ENCODE results near the gene POLR2B.
"Not testable (repeated sequence)": the region's sequence is repeated elsewhere in the genome, so short reads cannot be mapped to it uniquely, and the experiment has no call there.

The POLR2B gene

DNA sequence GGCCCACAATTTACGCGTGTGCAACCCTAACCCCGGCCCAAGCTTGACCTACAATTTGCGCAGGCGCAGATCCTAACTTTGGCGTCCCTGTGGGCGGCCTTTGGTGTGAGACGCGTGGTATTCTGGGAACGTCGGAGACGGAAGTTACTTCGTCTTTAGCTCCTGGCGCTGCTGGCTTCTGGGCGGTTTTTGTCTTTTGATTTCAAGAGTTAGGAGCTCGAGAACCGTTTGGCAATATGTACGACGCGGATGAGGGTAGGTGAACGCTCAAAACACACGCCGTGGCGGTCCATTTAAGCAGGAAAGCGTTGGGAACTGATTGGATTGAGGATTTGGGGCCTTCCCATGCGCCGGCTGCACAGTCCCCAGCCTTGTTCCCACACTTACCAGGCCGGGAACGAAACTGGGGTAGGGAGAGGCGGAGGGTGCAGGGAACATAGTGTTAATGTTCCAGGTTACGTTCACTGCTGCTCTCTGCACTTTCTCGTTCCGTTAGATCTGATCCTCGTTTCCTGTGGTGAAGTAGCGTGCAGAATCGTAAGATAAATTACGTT, at the start of gene POLR2B:
Gene POLR2B, plus strand, starts transcription at position 147 of the 554 bp plus-strand sequence. Its CDS starts 90 bp downstream, at position 237.
- Mint-ChIP-seq H3K9me3 (no peaks in the 10 kb centered on the region), H3K27ac (peak within 1 kb of the TSS; percentile 98), H3K4me1 (peaks cover 32% of the 10 kb centered on the region), H3K27me3 (no peaks in the 10 kb centered on the region), H3K36me3 (peaks cover 11% of the 10 kb centered on the region), H3K4me3 (peak within 1 kb of the TSS; percentile 96)
- ATAC-seq (ENCODE audit: low read depth) (peak; percentile 51), DNase-seq (ENCODE audit: low spot score in 2 of 2) (peak; percentile 72 to 73)

DNA sequence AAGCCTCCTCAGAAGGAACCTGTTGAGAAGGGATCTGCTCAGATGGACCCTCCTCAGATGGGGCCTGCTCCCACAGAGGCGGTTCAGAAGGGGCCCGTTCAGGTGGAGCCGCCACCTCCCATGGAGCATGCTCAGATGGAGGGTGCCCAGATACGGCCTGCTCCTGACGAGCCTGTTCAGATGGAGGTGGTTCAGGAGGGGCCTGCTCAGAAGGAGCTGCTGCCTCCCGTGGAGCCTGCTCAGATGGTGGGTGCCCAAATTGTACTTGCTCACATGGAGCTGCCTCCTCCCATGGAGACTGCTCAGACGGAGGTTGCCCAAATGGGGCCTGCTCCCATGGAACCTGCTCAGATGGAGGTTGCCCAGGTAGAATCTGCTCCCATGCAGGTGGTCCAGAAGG, 48.1 kb upstream of the POLR2B start:
- Mint-ChIP-seq H3K36me3 (peaks cover 27% of the 10 kb centered on the region), H3K4me1 (peaks cover 5% of the 10 kb centered on the region), H3K27ac (no peak overlapping the region), H3K27me3 (no peaks in the 10 kb centered on the region), H3K4me3 (no peak overlapping the region), H3K9me3 (no peaks in the 10 kb centered on the region)
- no peak for DNase-seq (ENCODE audit: low spot score in 2 of 2)
- no peak for ATAC-seq (ENCODE audit: low read depth)

DNA sequence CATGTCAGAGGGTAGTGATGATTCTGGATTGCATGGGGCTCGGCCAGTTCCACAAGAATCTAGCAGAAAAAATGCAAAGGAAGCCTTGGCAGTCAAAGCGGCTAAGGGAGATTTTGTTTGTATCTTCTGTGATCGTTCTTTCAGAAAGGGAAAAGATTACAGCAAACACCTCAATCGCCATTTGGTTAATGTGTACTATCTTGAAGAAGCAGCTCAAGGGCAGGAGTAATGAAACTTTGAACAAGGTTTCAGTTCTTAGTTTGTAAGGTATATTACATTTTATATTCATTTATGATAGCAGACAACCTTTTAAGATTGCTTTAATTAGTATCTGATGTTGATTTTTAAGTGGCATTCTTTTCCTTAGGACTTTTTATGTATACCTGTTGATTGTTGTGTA, 46.8 kb upstream of the POLR2B start:
- H3K27me3 Mint-ChIP-seq, result no peaks in the 10 kb centered on the region
- no peak overlapping the region for H3K4me3 Mint-ChIP-seq
- no peak for ATAC-seq (ENCODE audit: low read depth)
- peaks cover 5% of the 10 kb centered on the region for H3K4me1 Mint-ChIP-seq
- H3K27ac Mint-ChIP-seq, result peak overlapping the region; percentile 55
- no peaks in the 10 kb centered on the region for H3K9me3 Mint-ChIP-seq
- no peak for DNase-seq (ENCODE audit: low spot score in 2 of 2)
- H3K36me3 Mint-ChIP-seq, result peaks cover 25% of the 10 kb centered on the region

GRCh38 chr4:56937262-56937661, 41.4 kb upstream of the POLR2B start:
- ATAC-seq (ENCODE audit: low read depth), result no peak
- H3K4me1 Mint-ChIP-seq, result peaks cover 2% of the 10 kb centered on the region
- no peaks in the 10 kb centered on the region for H3K27me3 Mint-ChIP-seq
- no peaks in the 10 kb centered on the region for H3K9me3 Mint-ChIP-seq
- H3K27ac Mint-ChIP-seq, result peak overlapping the region; percentile 3
- H3K36me3 Mint-ChIP-seq, result peaks cover 19% of the 10 kb centered on the region
- DNase-seq (ENCODE audit: low spot score in 2 of 2), result no peak
- H3K4me3 Mint-ChIP-seq, result no peak overlapping the region

- not testable (repeated sequence) for H3K4me1 Mint-ChIP-seq; H3K4me3 Mint-ChIP-seq; ATAC-seq (ENCODE audit: low read depth); H3K27me3 Mint-ChIP-seq; H3K27ac Mint-ChIP-seq; DNase-seq (ENCODE audit: low spot score in 2 of 2); H3K9me3 Mint-ChIP-seq
- peaks cover 17% of the 10 kb centered on the region for H3K36me3 Mint-ChIP-seq
These were observed 38.9 kb upstream of the POLR2B start for GRCh38 chr4:56939826-56940225.

DNA sequence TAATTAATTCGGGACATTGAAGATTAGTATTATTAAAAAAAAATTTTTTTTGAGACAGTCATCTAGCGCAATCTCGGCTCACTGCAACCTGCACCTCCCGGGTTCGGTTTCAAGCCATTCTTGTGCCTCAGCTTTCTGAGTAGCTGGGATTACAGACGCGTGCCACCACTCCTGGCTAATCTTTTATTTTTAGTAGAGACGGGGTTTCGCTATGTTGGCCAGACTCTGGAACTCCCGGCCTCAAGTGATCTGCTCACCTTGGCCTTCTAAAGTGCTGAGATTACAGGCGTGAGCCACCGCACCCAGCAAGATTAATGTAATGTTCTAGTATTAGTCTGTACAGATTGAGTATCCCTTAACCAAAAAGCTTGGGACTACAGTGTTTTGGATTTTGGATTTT, 38.3 kb upstream of the POLR2B start:
- Mint-ChIP-seq H3K27ac (no peak overlapping the region), H3K4me3 (no peak overlapping the region), H3K4me1 (no peaks in the 10 kb centered on the region), H3K27me3 (no peaks in the 10 kb centered on the region), H3K9me3 (no peaks in the 10 kb centered on the region), H3K36me3 (peaks cover 17% of the 10 kb centered on the region)
- no peak for ATAC-seq (ENCODE audit: low read depth)
- no peak for DNase-seq (ENCODE audit: low spot score in 2 of 2)

DNA sequence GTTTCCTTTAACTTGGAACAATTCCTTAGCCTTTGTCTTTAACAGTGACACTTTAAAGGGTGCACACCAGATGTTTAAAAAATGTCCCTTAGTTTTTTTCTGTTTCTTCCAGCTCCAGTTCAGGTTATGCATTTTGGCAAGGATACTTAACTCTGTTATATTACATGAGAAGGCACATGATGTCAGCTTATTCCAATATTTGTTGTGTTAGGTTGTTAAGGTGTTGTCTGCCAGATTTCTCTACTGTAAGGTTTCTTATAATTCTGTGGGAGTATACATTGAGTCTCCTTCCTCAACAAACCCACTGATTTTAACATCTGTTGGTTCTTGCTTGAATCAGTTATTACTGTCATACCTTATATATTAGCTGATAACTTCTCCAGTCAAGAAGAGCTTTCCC, 37.7 kb upstream of the POLR2B start:
- peaks cover 17% of the 10 kb centered on the region for H3K36me3 Mint-ChIP-seq
- H3K4me1 Mint-ChIP-seq, result no peaks in the 10 kb centered on the region
- no peak for ATAC-seq (ENCODE audit: low read depth)
- no peaks in the 10 kb centered on the region for H3K27me3 Mint-ChIP-seq
- no peak for DNase-seq (ENCODE audit: low spot score in 2 of 2)
- peak overlapping the region; percentile 35 for H3K27ac Mint-ChIP-seq
- no peak overlapping the region for H3K4me3 Mint-ChIP-seq
- H3K9me3 Mint-ChIP-seq, result no peaks in the 10 kb centered on the region

DNA sequence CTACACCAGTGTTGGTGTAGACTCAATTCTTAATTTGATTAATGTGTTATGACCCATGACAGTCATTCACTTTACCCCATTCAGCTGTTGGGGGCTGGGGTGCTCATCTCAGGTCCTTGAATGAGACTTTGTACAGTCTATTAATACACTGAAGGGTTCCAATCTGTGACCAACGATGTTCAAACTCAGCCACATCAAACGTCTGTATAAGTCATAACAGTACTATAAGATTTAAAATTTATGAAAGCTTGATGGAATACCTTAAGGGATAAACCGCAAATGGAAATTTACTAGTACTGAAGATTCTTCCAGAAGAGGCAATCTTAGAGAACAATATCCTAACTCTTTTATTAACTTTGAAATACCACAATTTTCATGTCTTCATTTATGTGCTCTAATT, 37.3 kb upstream of the POLR2B start:
- Mint-ChIP-seq H3K9me3 (no peaks in the 10 kb centered on the region), H3K27me3 (no peaks in the 10 kb centered on the region), H3K36me3 (peaks cover 17% of the 10 kb centered on the region), H3K4me1 (no peaks in the 10 kb centered on the region), H3K27ac (peak overlapping the region; percentile 35), H3K4me3 (no peak overlapping the region)
- ATAC-seq (ENCODE audit: low read depth) (no peak), DNase-seq (ENCODE audit: low spot score in 2 of 2) (no peak)

- Mint-ChIP-seq H3K9me3 (no peaks in the 10 kb centered on the region), H3K36me3 (no peaks in the 10 kb centered on the region), H3K27ac (no peak overlapping the region), H3K27me3 (no peaks in the 10 kb centered on the region), H3K4me1 (no peaks in the 10 kb centered on the region), H3K4me3 (no peak overlapping the region)
- DNase-seq (ENCODE audit: low spot score in 2 of 2) (no peak), ATAC-seq (ENCODE audit: low read depth) (no peak)
These were observed 24.8 kb upstream of the POLR2B start for GRCh38 chr4:56953680-56954520.

- no peaks in the 10 kb centered on the region for H3K4me1 Mint-ChIP-seq
These were observed 20.6 kb upstream of the POLR2B start for GRCh38 chr4:56958111-56958517.

DNA sequence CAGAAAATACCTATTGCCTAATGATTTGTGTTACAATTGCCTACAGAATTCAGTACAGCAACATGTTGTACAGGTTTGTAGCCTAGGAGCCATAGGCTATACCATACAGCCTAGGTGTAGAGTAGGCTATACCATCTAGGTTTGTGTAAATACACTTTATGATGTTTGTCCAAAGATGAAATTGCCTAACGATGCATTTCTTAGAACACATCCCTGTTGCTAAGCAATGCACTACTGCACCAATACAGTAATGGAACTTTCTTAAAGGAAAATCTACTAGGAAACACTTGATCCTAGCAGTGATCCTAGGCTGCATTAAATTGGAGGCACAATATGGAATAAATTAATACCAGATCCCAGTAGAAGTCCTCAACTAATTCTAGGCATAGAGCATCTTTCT, 19.6 kb upstream of the POLR2B start:
- Mint-ChIP-seq H3K27me3 (no peaks in the 10 kb centered on the region), H3K27ac (no peak overlapping the region), H3K36me3 (peaks cover 6% of the 10 kb centered on the region), H3K9me3 (no peaks in the 10 kb centered on the region), H3K4me1 (no peaks in the 10 kb centered on the region), H3K4me3 (no peak overlapping the region)
- DNase-seq (ENCODE audit: low spot score in 2 of 2), result no peak
- ATAC-seq (ENCODE audit: low read depth), result no peak

More at GRCh38 chr4:56958111-56958517, 20.6 kb upstream of the POLR2B start:
- no peak for DNase-seq (ENCODE audit: low spot score in 2 of 2)
- Mint-ChIP-seq H3K36me3 (peaks cover 6% of the 10 kb centered on the region), H3K27me3 (no peaks in the 10 kb centered on the region), H3K27ac (no peak overlapping the region), H3K4me3 (no peak overlapping the region), H3K9me3 (no peaks in the 10 kb centered on the region)
- ATAC-seq (ENCODE audit: low read depth), result no peak

DNA sequence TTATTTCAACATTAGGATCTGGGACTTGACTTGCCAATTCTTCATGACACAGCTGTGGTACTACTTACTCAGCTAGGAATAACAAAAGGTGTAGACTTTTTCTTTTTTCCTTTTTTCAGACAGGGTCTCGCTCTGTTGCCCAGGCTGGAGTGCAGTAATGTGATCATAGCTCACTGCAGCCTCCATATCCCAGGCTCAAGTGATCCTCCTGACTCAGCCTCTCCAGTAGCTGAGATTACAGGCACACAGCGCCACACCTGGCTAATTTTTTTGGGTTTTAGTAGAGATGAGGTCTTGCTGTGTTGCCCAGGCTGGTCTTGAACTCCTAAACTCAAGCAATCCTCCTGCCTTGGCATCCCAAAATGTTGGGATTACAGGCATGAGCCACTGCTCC, 17.6 kb upstream of the POLR2B start:
- ATAC-seq (ENCODE audit: low read depth) (no peak), DNase-seq (ENCODE audit: low spot score in 2 of 2) (no peak)
- no peak overlapping the region for H3K27ac Mint-ChIP-seq
- no peaks in the 10 kb centered on the region for H3K27me3 Mint-ChIP-seq
- no peaks in the 10 kb centered on the region for H3K9me3 Mint-ChIP-seq
- H3K4me1 Mint-ChIP-seq, result no peaks in the 10 kb centered on the region
- no peak overlapping the region for H3K4me3 Mint-ChIP-seq
- H3K36me3 Mint-ChIP-seq, result peaks cover 12% of the 10 kb centered on the region

DNA sequence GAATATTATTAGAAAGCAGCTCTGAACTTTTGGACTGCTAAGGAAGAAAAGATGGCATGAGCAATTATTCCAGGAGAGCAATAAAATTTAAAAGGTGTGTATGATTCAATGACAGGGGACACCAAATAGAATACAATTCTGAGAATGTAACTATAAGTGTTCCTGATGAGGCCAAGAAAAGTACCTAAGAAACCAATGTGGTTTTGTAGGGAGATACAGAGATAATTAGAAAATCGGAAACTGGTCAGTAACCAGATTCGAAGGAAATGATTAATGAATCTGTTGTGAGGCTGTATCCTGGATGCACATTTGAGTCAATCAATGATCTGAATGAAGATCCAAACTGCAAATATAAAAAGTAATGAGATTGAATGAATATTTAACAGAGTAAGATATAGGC, 7.3 kb upstream of the POLR2B start:
- no peak overlapping the region for H3K27ac Mint-ChIP-seq
- peaks cover 12% of the 10 kb centered on the region for H3K4me1 Mint-ChIP-seq
- H3K27me3 Mint-ChIP-seq, result no peaks in the 10 kb centered on the region
- DNase-seq (ENCODE audit: low spot score in 2 of 2) (no peak), ATAC-seq (ENCODE audit: low read depth) (no peak)
- H3K36me3 Mint-ChIP-seq, result peaks cover 38% of the 10 kb centered on the region
- no peak overlapping the region for H3K4me3 Mint-ChIP-seq
- no peaks in the 10 kb centered on the region for H3K9me3 Mint-ChIP-seq

- Mint-ChIP-seq H3K4me1 (peaks cover 12% of the 10 kb centered on the region), H3K4me3 (no peak overlapping the region), H3K9me3 (no peaks in the 10 kb centered on the region), H3K27ac (no peak overlapping the region), H3K36me3 (peaks cover 33% of the 10 kb centered on the region), H3K27me3 (no peaks in the 10 kb centered on the region)
- DNase-seq (ENCODE audit: low spot score in 2 of 2) (no peak), ATAC-seq (ENCODE audit: low read depth) (no peak)
These were observed 6.3 kb upstream of the POLR2B start for GRCh38 chr4:56972389-56972788.

- peaks cover 12% of the 10 kb centered on the region for H3K4me1 Mint-ChIP-seq
- H3K27me3 Mint-ChIP-seq, result no peaks in the 10 kb centered on the region
- H3K4me3 Mint-ChIP-seq, result no peak overlapping the region
- no peaks in the 10 kb centered on the region for H3K9me3 Mint-ChIP-seq
- DNase-seq (ENCODE audit: low spot score in 2 of 2), result no peak
- peaks cover 31% of the 10 kb centered on the region for H3K36me3 Mint-ChIP-seq
- H3K27ac Mint-ChIP-seq, result no peak overlapping the region
- ATAC-seq (ENCODE audit: low read depth), result no peak
These were observed 5.9 kb upstream of the POLR2B start for GRCh38 chr4:56972809-56973208.
